ENCODE data around the gene ZFAND3.

DNA sequence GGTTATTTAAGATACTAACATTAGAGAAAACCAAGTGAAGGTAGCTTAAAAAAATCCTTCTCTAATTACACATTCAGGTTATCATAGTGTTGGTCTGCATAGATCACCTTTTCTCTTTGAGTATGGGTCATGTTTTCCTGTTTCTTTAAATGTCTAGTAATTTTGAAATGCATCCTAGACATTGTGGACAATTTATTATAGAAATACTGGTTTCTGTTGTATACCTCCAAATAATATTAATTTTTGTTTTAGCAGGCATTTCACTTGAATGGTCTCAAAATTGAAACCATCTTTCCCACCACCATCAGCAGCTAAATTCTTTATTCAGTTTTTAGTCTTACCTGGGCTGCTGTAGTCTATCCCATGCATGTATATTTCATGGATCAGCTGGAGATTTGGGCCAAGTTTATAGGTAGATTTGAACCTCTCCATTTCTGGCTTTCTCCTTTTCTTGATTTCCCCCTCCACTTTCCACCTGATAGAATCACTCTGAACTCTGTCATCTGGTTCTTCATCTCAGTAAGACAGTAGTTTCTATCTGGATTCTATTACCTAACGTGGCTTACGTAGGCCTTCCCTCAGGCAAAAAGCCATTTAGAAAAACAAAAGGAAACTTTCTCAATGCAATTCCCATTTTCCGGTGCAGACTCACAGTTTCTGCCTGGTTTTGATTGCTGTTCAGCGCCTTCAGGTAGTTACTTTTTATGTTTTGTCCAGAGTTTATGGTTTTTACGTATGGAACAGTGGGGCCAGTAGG lies 52.3 kb downstream of the ZFAND3 start:
- TF ChIP-seq GATA2 (IDR thresholded peaks at IDR 0.05; ENCODE audit: low read depth, low read length) (no peak), GATA3 (IDR thresholded peaks at IDR 0.05; ENCODE audit: low read depth, low read length) (no peak)
